Ramos (cell line): Measurements from ENCODE around the gene MYLK.

ENCODE experiments used
- in situ Hi-C: fragments of 300-500 bp; cut with MboI; formaldehyde crosslinking; loops from one replicate; pipeline ENCODE4 v1.14.3; 2022; ENCODE audit warnings: low sequenced_read_pairs; ENCODE audit not compliant: unreplicated experiment

The MYLK gene

DNA sequence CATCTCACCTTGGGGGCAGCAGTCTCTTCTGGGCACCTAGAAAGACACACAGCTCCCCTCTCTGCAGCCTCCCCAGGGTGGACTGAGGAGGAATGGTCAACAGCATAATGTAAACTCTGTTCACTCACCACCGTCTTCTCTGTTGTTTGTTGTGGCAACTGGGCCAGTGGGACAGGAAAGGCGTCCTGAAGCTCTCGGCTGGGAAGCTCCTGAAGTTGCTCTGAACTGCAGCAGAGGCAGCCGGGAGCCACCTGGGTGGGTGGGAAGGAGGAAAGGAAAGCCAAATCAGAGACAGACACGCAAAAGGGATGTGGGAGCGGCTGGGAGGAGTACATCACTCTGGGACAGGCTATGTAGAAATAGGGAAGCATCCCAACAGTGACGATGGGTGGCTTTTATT is 52.7 kb downstream of the MYLK start:
- in situ Hi-C loops: no loop called here

DNA sequence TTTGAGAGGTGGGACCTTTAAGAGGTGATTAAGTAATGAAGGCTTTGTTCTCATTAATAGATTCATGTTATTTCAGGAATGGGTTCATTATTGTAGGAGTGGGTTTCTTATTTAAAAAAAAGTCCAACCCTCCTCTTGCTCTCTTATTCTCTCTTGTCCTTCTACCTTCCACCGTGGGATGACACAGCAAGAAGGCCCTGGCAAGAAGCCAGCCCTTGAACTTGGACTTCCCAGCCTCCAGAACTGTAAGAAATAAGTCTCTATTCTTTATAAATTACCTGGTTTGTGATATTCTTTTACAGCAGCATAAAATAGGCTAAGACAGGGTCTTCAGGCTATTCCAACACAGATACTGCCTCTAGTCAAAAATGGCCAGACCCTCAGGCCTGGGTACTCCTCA is 62.2 kb downstream of the MYLK start:
- in situ Hi-C loops: no loop called here

DNA sequence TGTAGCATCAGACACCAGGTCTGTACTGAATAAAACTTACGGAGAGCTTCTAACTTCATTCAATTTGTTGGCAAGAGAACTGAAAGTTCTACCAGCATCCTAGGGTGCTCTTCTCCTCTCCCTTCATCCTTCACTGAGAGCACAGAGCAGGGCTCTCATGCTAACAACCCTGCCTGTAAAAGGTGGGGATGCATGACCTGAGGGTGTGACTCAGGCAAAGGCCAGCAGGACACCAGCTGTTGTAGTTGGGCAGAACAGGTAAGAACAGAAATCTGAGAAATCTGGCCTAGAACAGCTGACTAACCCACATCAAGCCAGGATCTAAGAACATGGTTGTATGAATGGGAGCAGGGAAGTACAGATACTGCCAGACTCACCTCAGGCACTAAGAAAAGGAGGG is 64.2 kb downstream of the MYLK start:
- in situ Hi-C loops: no loop called here

DNA sequence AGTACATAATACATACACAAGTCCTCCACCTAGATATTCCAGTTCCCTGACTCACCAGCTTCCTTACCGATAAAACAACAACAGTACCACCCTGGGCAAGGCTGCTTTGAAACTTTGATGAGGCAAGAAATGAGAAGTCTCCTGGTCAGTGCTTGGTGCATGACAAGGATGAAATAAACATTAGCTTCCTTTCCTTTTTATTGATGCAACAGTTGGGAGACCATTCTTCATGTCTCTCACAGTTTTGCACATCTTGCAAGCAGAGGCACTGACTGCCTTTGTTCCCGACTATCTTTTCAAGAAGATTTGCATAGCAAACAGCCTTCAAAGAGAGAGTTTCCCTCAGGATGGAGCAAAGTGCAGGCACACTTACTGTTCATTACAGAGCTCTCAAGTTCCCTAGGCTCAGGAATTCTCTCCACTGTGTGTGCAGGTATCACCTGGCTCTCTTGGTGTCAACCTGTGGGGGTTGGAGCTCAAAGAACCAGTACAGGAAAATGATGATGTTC is 65.2 kb downstream of the MYLK start:
- in situ Hi-C loops: no loop called here

DNA sequence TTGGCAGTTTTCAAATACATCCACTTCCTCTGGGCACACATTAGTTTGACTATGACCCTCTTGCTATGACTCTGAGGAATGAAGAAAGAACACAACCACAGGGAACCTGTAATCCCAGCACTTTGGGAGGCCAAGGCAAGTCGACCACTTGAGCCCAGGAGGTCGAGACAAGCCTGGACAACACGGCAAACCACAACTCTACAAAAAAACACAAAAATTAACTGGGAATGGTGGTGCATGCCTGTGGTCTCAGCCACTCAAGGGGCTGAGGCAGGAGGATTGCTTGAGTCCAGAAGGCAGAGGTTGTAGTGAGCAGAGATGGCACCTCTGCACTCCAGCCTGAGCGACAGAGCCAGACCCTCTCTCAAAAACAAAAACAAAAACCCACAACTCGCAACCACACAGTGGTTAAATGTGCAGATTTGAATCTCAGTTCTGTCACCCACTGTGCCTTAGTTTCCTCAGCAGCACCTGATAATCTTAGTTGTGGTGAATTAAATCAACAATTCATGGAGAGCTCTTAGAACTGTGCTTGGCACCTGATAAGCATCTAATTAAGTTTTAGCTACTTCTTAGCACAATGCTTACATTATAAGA is 65.7 kb downstream of the MYLK start:
- in situ Hi-C loops: no loop called here

DNA sequence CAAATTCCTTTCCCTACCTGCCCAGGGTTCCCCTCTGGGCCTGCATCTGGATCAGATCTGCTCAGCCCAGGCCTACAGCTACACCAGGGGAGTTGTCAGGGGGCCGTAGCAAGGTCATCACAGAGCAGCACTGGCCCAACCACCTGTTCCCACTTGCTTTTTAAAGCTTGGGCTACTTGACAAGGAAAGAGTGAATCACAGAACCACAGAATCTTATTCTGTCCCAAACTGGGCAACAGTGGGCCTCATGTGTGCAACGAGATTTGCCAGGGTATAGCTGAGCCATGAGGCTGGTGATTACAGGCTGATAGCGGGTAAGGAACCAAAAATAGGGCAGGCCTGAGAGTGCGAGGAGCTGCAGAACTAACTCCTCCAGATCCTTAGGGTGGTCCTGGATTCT is 66.7 kb downstream of the MYLK start:
- in situ Hi-C loops: no loop called here

DNA sequence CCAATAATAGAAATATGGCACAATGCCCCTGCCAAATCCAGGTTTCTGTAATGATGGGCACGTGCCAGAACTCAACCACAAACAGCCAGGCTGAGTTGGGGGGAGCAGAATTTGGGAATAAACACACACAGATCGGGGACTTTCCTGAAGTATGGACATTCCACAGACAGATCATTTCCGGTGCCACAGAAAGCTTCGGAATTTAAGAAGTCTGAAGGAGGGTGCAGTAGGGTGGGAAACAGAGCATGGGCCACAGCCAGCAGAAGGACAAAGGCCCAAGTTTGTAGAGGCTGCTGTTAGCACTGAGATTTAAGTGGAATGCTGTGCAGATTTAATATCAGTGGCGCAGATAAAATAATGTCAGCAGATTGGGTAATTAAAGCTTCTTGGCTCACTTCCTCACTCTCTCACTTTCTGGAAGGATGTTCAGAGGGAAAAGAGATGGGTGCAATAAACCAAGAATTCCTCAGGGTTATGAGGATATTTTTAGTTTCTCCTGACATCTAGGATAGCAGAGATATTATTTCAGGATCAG is 67.4 kb downstream of the MYLK start:
- in situ Hi-C loops: no loop called here

DNA sequence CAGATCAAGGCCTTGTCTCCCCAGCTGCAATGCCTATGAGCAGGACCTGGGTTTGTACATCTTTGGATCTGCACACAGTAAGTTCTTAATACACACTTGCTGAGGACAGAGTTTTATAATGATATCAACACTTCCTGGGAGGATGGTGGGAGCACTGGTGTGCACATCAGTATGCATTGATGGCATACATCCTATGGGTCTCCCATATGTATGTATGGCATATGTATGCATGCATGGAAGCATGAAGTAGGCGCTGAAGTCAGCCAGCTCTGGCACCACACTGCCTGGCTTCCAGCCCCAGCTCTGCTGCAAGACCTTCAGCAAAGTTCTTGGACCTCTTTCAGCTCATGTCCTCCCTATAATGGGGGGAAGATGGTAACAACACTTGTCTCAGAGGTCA is 68.2 kb downstream of the MYLK start:
- in situ Hi-C loops: no loop called here

DNA sequence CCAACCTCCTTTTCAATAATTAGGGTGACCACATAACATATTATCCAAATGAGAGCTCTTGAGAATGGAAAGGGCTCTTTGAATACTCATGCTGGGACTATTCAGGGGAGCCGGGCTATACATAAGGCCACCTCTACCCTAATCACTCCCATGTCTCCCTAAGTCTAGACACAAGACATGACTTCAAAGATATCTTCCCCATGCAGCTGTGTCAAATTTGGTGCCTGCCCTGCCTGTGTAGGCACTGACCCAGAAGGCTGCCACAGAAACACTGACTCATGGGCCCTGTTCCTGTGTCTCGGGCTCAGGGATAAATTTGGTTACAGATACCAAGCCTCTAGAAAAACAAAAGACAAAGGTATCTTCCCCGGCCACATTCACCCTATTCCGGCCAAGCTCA is 70.3 kb downstream of the MYLK start:
- in situ Hi-C loops: no loop called here

DNA sequence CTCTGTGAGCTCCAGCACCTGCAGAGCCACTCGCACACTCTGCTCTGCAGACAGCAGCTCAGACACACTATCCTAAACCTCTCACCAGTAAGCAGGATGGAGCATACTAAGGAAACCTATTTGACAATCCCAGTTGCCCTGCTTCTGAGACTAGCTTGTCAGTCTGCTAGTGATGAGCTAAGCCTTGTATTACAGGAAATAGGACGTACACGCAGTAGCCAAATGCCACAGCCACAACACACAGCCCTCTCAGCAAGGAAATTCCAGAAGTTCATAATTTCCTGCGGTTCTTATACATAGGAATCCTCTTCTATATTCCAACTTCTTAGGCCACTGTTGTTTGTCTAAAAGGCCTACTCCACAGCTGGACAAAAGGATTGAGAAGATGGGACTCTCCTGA is 74.5 kb downstream of the MYLK start:
- in situ Hi-C loops: no loop called here

DNA sequence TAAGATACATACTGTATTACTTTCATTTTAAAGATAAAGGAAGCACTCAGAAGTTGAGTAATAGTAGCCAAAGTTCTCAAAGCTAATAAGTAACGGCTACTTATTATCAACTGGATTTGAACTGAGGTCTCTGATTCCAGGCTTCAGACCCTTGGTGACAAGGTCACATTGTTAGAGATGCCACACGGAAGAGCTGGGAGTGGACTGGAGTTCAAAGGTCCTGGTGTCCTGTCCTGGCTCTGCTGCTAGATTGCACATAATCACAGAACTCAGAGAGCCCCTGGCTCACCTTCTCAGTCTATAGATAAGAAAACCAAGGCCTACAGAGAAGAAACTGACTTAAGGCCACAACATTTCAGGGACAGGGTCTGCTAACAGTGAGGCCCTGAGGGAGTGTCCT is 75.3 kb downstream of the MYLK start:
- in situ Hi-C loops: no loop called here

DNA sequence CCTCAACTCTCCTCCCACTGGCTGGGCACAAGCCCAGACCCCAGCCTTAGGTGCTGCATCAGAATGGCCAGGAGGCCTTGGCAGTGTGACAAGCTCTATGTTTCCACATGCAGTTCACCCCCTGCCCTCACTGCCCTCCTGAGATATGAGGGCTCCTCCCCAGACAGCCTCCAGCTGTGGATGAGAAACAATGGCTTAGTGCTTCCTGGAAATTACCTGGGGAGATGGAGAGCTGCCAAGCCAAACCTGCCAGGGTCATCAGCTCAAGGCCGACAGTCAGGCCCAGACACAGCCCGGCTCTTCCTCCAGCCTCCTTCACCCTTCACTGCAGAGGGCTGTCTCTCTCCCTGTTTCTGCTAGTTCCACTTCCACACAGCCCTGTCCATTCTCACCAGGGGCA is 76.3 kb downstream of the MYLK start:
- in situ Hi-C loops: no loop called here

DNA sequence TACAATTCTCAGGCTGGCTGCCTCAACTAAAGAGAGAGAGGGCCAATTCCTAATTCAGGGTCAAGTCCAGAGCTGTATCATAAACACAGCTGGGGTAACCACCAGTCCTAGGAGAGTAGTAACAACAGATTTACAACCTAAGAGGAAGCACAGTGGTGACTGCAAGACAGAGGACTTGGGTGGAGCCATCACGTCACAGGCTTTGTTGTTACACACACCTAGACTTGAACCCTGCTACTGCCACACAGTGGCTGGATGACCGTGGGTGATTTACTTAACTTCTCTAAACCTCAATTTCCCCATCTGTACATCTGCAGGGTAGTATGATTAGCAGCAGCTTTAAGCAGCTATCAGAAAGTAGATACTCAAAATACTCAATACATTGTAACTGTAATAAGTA is 78.6 kb downstream of the MYLK start:
- in situ Hi-C loops: no loop called here

DNA sequence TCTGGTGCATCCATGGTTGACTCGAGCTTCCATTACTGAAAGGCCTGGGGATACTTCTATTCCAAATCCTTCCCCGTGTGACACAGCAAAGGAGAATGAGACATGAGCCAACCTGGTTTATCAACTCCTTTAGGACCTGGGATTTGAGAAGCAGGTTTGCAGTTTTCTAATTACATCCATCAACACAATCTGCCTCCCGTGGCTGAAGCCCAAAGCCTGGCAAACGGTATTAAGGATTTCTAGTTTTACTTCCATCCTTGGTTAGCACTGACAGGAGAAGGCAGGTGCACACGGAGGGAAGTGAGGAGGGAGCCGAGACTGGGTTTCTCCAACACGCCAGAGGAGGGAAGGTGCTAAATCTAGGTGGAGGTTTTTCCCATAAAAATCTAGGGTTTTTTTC is 79.0 kb downstream of the MYLK start:
- in situ Hi-C loops: no loop called here

DNA sequence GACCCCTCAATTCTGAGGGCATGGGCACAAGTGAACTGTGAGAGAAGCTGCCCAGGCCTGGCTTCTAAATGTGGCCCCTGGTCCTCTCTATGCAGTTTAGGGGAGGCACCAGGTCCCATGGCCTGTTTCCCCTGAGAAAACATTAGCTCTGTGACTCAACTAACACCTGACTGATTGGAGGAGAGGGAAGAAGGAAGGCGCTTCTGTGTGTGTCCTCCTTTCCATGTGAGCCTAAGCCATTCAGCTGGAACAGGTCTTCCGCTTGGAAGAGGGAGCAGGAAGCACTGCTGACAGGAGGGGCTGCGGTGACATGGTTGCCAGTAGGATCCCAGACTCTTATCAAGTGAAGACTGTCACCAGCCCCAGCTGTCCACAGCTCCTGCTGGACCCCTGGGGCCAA is 79.5 kb downstream of the MYLK start:
- in situ Hi-C loops: no loop called here

DNA sequence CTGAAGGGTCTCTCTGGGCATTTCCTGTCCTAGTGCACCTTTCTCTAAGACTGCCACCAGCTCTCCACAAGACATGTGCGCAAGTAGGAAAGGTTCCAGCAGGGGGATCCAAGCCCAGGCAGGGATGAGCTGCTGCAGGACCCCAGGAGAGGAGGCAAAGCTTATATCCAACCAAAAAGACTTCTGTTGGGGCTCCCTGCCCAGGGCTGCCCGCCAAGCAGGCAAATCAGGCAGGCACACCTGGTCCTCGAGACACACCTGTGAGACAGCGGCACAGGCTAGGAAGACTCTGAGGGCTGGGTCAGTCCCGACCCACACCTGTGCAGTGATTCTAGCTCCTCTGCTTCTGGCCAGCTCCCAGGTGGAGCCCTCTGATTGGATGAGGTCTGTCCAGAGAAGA is 80.6 kb downstream of the MYLK start:
- in situ Hi-C loops: no loop called here

DNA sequence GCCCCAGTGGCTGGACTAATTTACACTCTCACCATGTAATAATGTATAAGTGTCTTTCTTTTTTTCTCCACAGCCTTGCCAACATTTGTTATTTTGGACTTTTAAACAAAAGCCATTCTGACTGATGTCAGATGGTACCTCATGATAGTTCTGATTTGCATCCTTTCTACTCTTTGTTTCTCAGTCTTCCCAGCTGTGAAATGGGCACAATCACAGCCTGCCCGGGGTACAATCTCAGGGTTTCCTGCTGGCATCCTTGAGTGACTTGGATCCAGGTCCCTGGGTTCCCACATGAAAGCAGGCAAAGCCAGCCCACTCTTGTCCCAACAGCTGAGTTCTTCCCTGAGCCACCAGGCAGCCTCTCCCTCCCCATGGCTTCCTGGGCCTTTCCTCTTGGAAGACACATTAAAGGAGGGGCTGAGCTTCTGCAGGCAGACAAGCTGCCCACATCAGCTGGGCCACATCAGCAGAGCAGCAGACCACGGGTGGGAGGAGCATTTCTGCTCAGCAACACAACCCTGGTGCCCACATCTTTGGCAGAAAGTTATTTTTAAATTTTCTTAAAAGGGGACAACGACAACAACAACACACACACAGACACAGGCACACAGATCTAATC is 82.0 kb downstream of the MYLK start:
- in situ Hi-C loops: no loop called here

DNA sequence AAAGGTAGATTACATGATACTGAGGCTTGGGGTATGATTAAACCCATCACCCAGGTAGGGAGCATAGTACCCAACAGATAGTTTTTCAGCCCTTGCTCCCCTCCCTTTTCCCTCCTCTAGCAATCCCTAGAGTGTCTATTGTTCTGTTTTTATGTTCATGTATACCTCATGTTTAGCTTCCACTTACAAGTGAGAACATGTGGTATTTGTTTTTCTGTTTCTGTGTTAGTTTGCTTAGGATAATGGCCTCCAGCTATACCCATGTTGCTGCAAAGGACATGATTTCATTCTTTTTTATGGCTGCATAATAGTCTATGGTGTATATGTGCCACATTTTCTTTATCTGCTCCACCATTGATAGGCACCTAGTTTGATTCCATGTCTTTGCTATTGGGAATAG is 82.7 kb downstream of the MYLK start:
- in situ Hi-C loops: no loop called here

DNA sequence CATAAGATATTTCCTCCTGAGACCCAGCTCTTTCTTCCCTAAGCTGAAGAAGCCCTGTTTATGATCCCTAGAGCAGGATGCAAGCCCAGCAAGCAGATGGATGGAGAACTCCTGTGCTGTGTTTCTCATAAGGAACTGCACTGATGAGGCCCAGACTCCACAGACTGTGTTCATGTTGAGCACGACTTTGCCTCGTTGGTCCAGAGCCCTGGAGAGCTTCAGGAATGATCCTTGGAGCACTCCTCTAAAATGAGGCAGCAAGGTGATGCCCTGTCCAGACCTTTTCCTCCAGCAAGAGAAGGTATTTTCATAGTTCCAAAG is 83.8 kb downstream of the MYLK start:
- in situ Hi-C loops: no loop called here

DNA sequence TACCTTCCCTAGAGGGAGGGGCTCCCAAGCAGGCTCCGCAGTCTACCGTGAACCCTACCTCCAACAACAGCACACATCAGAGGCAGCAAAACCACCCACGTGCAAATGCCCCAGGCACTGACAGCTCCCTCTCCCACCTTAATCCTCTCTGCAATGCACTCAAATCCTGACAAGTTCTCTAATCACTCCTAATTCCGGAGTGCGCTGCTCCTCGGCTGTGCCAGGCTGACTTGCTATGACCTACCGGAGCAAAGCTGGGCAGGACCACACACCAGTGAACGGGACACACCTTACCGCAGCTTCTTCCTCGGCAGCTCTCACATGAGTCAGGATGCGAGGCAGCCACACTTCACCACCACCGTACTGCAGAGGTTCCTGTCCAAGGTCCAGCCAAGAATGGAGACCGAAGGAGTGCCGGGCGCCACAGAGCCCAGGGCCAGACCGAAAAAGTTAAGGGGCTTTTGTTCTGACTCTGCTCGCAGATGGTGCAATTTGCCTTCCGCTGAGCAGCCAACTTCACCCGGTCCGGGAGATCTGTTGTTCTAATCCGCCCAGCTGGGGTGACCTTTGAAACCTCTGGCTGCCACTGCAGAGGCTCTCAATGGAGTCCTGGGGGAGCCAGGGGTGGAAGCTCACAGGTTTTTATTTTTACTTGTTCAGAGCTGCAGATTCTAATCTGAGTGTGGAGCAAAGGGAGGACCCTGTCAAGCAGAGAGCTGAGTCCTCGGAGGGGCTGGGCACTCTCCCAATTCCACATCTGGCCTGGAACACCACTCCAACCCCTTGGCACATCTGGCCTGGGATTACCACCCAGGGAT is 84.4 kb downstream of the MYLK start:
- in situ Hi-C loops: no loop called here

DNA sequence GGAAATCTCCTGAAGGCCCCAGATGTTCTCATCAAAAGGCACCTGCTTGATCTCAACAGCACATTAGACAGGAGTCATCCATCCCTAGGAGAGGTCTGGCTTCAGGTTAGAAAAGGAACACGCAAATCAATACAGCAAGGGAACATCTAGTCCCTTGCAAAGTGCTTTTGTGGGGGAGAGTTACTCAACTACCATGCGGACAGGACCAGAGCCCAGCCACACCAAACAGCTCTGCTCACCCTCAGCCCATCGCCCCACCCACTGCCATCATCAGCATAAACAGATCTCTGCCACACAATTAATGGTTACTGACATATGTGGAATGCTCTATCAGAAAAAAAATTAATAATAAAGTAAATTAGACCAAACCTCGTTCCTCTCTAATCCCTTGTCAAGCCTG is 85.6 kb downstream of the MYLK start:
- in situ Hi-C loops: no loop called here
